GM19238 (cell line): ENCODE measurements around the gene MORN3.
"Not testable (repeated sequence)": the region's sequence is repeated elsewhere in the genome, so short reads cannot be mapped to it uniquely, and the experiment has no call there.

ENCODE experiments used
- DNase-seq: peaks from one replicate; pipeline ENCODE4 v3.0.0; 2011; ENCODE audit warnings: low spot score; ENCODE audit not compliant: insufficient read length

Gene MORN3

DNA sequence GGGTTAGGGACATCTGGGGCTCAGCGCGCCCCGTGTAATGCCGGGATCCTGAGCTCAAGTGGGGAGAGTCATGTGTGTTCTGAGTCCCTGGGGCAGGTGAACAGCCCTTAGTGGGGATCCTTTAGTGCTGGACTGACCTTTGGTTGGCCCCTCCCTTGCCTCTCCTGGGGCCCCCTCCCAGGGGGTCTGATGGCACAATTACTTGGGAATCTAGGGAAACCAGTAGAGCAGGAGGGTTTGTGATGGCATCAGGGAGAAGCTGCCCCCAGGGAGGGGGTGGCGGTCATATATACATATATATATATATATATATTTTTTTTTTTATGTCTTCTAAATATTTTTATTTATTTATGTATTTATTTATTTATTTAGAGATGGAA is at the start of gene MORN3:
TSS of gene MORN3 (minus strand) at position 134 of the 380 bp plus-strand sequence. CDS start 171 bp downstream, outside the sequence.
- DNase-seq = no peak

- DNase-seq = no peak
Measured at GRCh38 chr12:121718653-121719239, 49.3 kb upstream of the MORN3 start.

- DNase-seq = no peak
Measured at GRCh38 chr12:121717041-121717699, 47.7 kb upstream of the MORN3 start.

GRCh38 chr12:121715862-121716435 is 46.5 kb upstream of the MORN3 start:
- DNase-seq = no peak

DNA sequence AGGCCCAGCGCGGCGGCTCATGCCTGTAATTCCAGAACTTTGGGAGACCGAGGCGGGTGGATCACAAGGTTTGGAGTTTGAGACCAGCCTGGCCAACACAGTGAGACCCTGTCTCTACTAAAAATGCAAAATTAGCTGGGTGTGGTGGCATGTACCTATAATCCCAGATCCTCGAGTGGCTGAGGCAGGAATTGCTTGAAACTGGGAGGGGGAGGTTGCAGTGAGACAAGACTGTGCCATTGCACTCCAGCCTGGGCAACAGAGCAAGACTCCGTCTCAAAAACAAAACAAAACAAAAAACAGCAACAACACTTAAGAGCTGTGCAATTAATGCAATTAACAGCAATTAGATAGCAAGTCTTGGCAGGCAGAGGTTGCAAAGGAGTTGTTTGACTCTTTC is 45.6 kb upstream of the MORN3 start:
- not testable (repeated sequence) for DNase-seq

- no peak for DNase-seq
Measured at GRCh38 chr12:121713793-121714192, 44.3 kb upstream of the MORN3 start.

- no peak for DNase-seq
Measured at GRCh38 chr12:121713257-121713777, 43.9 kb upstream of the MORN3 start.

DNA sequence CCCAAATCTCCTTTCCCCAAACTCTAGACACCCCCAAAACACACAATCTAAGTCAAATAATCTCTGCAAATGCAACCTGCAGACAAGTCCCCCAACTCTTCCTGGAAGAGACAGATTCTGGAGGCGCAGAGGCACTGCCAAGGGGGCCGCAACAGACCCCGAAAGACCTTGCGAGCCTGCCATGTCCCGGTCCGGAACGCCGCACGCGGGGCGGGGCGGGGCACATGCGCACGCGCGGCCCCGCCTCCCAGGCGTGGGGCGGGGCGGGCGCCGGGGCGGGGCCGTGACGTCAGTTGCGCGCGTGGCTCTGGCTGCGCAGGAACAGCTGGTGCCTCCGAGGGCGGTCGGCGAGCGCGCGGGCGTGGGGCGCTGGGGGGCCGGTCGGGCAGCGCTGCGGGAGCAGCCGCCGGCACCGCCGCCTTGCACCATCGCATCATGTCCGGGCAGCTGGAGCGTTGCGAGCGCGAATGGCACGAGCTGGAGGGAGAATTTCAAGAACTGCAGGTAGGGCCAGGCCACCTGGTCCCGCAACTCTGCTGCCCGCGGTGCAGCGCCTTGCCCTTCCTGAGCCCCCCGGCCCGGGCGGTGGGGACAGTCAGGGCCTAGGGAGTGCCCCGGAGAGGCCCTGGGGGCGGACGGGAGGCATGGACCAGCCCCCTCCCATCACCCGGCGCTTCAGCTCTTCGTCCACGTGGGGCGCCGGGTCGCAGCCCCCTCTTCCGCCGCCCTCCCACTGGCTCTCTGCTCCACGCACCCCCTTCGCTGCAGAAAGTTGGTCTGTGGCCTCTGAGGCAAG is 43.2 kb upstream of the MORN3 start, which contains the start of gene TMEM120B:
TSS of gene TMEM120B (plus strand) at position 292 of the 796 bp plus-strand sequence. CDS start at position 436, 144 bp downstream.
- DNase-seq = peak; percentile 77

- DNase-seq = peak; percentile 24
Measured at GRCh38 chr12:121712190-121712460, 42.7 kb upstream of the MORN3 start.

DNA sequence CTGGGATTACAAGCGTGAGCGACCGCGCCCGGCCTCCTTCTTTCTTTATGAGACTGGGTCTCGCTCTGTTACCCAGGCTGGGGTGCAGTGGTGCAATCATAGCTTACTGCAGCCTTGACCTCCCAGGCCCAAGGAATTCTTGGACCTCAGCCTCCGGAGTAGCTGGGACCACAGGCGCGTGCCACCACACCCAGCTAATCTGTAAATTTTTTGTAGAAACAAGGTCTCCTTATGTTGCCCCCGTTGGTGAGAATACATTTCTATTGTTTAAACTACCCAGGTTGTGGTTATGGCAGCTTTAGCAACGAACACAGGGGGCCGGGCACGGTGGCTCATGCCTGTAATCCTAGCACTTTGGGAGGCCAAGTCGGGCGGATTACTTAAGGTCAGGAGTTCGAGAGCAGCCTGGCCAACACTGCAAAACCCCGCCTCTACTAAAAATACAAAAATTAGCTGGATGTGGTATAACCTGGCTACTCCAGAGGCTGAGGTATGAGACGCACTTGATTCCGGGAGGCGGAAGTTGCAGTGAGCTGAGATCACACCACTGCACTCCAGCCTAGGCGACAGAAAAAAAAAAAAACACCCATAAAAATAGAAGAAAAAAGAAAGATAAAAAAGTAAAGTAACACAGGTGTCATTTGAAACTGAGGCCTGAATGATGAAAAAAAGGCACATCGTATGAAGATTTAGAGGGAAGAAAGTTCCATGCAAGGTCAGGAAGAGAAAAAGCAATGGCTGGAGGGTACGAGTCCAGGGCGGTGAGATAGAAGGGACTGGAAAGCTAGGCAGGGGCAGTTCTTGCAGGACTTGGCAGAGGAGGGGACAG is 42.1 kb upstream of the MORN3 start:
- no peak for DNase-seq

GRCh38 chr12:121709478-121709961 is 40.1 kb upstream of the MORN3 start:
- DNase-seq = no peak

- DNase-seq = not testable (repeated sequence)
Measured at GRCh38 chr12:121709064-121709424, 39.6 kb upstream of the MORN3 start.

GRCh38 chr12:121708313-121709063 is 39.0 kb upstream of the MORN3 start:
- DNase-seq = no peak

- no peak for DNase-seq
Measured at GRCh38 chr12:121705514-121705913, 36.1 kb upstream of the MORN3 start.

GRCh38 chr12:121702944-121703343 is 33.5 kb upstream of the MORN3 start:
- DNase-seq = no peak

- DNase-seq = no peak
Measured at GRCh38 chr12:121701667-121702277, 32.3 kb upstream of the MORN3 start.

- not testable (repeated sequence) for DNase-seq
Measured at GRCh38 chr12:121697861-121698260, 28.4 kb upstream of the MORN3 start.

GRCh38 chr12:121697093-121697698 is 27.7 kb upstream of the MORN3 start:
- peak; percentile 20 for DNase-seq

DNA sequence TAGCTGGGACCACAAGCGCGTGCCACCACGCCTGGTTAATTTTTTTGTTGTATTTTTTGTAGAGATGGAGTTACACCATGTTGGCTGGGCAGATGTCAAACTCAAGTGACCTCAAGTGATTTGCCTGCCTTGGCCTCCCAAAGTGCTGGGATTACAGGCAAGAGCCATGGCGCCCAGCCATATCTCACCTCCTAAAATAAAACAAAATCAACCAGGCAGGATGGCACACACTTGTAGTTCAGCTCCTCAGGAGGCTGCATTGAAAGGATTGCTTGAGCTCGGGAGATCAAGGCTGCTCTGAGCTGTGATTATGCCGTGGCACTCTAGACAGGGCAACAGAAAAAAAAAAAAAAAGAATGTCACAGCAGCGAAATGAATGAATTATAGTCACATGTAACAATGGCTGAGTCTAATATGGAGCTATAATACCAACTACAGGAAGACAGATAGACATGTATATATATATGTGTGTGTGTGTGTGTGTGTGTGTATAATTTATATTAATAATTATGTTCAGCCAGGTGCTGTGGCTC is 23.8 kb upstream of the MORN3 start:
- DNase-seq = no peak
